Amygdala (tissue), 56 donors: ENCODE data around the gene ZRANB1.
"Not testable (repeated sequence)": the region's sequence is repeated elsewhere in the genome, so short reads cannot be mapped to it uniquely, and the experiment has no call there.

Source experiments
- DNase-seq, 56 donors: peaks; one replicate each; lab custom pipeline; 2025; lab: John Stamatoyannopoulos, UW

ZRANB1 gene

DNA sequence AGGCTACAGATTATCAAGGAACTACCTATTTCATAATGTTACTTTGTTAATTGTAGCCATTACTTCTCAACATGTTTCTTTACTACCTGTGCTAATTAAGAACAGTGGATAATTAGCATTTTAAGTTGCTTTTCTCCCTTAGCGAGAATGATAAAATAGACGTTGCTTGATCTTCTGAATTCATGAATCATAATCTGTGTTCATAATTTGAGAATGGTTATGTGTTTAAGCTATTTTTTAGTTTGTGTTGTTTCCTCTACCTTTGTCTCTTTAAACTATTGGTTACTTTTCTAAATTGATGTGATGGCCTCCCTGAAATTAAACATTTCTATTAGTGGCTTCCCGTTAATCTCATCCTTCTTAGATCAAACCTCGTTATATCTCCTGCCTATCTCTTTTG lies at the start of gene ZRANB1:
Gene ZRANB1, plus strand, starts transcription at position 301 of the 400 bp plus-strand sequence. CDS start 371 bp downstream, outside the sequence.
- DNase-seq = no peak

DNA sequence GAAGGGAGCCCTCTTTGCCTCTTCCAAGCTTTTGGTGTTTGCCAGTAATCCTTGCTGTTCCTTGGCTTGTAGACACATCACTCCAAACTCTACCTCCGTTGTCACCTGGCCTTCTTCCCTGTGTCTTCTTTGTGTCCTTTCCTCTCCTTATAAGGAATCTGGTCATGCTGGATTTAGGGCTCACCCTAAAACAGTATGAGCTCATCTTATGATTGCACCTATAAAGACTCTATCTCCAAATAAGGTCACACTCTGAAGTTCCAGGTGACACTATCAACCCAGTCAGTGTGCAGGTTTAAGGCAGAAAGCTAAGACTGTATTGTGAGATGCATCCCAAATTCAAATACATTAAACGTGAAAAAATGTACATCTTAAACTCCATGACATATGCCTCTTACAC lies 49.0 kb upstream of the ZRANB1 start:
- DNase-seq = no peak

DNA sequence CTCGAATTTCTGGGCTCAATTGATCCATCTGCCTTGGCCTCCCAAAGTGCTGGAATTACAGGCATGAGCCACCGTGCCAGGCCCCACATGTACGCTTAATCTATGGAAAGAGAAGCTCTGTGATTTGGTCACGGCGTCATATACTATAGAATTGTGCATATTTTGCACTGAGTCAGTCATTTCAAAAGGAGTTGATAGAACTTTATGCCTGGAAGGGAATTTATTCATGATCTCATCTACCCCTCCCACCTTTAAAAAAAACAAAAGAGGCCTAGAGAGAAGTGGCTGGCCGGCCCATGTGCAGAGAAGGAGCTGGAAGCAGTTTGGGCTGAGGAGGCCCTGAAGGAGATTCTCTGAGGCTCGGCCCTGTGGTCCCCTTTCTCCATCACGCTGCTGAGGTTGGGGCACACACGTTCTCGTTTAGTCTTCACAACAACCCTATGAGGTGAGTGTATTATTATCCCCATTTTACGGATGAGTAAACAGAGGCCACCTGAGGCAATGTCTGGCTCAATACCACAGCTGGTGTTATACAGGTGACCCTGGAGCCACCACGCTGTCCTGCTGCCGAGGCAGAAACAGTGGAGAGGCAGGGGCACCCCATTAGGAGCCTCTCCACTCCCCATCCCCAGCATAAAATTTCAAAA lies 47.2 kb upstream of the ZRANB1 start:
- no peak for DNase-seq

DNA sequence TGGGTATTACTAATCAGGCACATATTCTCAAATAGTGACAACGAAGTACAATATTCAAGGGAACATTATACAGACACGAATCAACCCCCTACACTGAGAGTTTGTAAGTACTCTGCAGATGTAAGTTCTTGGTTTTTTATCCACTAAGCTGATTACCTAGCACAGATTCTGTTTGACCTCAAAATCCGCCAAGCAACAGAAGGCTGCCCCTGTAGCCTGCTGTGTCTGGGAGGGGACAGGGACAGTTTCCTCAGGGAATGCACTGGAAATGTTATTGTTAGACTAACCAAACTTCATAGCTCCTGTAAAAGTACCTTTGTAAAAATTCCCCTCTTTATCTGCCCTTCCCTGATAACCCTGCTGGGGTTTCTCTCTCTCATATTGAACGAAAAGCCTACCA lies 45.2 kb upstream of the ZRANB1 start:
- no peak for DNase-seq

DNA sequence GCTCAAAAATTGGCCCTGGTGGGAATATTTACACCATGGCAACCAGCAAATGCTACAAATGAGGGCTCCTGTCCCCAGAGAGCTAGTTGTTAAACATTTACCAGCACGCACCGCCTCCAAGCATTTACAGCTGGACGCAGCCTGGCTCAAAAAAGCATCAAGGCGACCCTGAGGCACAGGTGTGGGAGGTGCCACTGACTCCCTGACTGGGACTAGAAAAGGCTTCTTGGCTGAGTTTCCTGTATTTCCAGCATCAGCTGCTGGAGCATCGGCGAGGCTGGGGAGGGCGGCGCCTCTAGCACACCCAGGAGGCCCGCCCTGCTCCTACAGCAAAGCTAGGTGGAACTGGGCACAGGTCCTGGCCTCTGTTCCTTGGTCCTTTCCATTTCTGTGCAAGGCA lies 43.5 kb upstream of the ZRANB1 start:
- no peak for DNase-seq

DNA sequence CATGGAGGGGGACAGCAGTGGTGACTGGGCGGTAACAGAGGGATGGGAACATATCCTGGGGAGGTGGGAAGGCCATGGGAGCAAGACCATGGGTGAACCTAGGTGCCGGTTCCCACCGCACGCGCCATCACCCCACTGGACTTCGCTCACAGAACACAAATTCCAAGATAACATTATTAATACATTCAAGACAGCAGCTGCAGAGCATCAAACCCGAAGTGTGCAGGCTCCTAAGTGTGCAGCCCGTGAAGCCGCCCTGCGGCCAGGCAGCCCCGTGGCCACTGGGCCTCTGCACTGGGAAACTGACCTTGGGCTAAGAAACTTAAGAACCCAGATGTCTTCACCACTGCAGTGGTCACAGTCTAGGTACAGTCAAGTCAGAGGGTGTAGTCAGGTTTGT lies 42.8 kb upstream of the ZRANB1 start:
- no peak for DNase-seq

DNA sequence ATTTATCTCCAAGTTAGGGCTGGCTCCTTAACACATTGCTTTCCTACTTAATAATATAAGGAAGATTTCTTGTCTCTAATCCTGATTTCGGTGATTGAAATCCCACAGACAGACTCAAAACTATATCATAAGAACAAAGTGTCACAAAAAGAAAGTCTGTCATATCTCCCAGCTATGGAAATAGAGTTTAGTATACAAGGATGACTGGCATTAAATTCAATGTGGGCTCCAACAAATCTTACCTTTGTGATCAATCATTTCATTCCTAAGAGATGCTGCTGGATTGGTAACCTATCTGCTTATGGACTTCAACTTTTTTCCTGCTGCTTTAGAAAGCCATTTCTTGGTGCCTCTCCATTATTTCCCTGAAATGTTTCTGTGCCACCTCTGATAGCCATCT lies 39.5 kb upstream of the ZRANB1 start:
- DNase-seq = no peak

DNA sequence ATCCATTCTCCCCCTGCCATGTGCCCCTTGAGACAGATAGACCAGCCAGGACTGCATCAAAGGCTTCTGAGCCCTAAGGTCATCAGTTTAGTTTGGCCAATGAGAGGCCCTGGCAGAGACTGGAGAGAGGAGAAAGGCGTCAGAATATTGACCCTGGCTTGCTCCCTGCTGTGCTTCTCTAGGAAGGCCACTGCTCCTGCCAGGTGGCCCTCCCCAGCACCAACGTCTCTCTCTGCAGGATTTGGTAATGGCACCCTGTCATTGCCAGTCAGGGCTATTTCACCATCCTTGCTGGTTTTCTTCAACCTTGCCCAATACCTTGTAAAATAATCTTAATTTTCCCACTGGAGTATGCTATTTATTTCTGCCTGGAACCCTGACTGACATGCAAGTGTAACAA lies 38.8 kb upstream of the ZRANB1 start:
- DNase-seq = no peak

DNA sequence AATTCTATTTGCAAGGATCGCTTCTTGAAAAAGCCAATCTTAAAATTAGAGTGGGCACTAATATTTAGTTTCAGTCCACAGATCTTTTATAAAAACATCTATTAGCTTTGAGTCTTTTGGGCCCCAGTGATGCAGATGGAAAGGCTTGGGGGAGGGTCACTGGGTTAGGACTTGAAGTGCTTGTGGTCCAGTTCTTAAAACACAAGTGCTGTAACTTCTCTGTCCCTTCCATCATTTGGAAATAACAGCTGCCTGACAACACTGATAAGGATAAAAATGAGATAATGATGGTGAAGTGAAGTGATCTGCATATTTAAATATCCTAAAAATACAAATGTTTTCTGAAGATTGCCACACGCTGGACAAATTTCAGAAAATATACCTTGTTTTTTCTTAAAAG lies 37.1 kb upstream of the ZRANB1 start:
- no peak for DNase-seq

DNA sequence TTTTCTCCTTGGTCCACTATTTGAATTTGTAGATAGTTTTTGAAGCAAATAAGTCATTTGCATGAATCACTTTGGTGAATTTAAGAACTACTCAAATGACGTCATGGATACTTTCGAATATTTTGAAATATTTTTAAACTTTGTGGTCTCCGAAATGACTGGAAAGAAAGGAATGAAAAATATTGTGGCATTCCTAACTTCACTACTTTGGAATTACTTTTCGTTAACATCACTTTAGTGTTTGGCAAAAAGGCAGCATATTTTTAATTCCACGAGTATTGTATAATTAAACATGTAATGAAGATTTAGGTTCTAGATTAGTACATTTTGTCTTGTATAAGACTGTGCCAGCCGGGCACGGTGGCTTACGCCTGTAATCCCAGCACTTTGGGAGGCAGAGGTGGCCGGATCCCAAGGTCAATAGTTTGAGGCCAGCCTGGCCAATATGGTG lies 35.3 kb upstream of the ZRANB1 start:
- DNase-seq = no peak

DNA sequence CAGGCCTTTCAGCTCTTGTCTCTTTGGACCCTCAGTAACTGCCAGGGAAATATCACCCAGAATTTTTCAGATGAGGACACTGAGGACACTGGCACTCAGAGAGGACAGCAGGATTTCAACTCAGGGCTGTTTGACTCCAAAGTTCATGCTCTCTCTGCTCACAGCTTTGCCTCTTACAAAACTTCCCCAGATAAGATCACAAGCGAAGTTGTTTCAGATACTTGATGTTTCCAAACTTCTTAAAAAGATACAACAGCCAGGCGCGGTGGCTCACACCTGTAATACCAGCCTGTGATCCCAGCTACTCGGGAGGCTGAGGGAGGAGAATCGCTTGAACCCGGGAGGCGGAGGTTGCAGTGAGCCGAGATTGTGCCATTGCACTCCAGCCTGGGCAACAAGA lies 32.4 kb upstream of the ZRANB1 start:
- DNase-seq = no peak

DNA sequence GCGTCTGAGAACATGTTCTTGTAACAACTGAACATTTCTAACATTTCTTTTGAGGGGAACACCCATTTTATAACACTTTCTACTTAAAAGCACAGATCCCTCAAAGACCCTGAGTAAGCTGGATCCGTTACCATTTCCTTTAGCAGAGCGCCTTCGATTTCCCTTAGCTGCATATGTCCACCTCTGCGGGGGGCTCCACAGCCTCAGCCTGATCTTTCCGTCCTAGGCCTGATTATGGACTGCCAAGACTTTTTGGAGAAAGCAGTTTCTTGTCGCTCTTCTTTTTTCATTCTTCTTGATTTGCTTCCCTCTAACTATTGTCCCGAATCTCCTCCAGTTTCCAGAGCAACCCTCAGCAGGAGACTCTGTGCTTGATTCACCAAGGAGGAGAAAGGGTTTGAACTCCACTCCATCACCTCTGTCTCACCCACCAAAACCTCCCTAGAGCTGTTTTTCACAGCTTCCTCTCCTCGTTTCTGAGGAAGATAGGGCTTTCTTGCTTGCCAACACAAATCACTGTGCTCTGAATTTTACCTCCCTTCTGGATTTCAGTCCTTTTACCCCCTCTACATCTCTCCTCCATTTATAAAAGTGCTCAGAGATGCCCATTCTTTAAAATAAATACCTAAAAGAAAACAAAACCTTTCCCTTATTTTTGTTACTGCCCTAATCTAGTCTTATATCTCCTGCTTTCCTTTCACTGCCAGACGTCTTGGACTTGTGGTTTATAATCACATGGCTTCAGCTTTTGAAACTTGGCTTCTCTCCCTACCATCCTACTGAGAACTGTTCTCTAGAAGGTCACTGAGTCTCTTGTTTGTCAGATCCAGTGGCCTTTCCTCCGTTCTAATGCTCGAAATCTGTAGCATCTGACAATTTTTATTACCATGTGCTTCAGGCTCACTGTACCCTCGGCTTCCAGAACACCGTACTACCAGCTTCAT lies 30.5 kb upstream of the ZRANB1 start:
- DNase-seq = peak in 3 of 56 donors; percentile 6 to 17 (median 10)

DNA sequence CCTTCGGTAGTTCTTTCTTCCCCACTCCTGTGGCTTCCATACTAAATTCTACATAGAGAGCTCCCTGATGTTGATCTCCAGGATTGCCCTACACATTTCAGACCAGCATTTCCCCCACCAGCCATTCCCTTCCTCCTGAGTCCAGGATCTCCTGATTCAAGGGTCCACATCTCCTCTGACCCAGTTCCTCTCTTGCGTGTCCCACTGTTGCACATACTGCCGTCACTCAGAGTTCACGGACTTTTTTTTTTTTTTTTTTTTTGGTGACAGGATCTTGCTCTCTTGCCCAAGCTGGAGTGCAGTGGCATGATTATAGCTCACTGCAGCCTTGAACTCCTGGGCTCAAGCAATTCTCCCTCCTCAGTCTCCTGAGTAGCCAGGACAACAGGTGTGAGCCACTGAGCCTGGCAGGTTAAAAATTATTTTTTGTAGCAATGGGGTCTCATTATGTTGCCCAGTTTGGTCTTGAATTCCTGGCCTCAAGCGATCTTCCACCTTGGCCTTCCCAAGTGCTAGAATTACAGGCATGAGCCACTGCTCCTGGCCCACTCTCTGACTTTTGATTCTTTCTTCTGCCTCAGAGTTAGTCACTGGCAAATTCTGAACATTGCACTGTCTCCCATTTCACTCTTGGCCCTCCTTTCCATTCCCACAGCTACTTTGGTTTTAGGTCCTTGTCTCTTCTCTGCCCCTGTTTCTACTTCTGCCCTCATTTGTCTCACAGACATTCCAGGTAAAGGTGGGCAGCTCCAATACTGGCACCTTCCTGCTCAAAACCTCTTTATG lies 29.6 kb upstream of the ZRANB1 start:
- DNase-seq = no peak

DNA sequence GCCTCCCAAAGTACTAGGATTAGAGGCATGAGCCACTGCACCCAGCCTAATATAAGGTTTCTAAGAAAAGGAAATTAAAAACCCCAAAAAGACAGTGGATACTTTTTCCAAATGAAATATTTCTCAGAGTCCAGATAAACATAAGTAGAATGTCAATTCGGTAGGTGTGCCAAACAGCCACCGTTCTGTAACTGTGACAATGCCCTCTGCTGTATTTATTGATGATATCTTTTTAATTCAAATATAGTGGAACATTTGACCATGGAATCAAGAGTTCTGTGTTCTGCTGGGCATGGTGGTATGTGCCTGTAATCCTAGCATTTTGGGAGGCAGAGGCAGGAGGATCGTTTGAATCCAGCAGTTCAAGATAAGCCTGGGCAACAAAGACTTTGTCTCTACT lies 28.8 kb upstream of the ZRANB1 start:
- DNase-seq = no peak

DNA sequence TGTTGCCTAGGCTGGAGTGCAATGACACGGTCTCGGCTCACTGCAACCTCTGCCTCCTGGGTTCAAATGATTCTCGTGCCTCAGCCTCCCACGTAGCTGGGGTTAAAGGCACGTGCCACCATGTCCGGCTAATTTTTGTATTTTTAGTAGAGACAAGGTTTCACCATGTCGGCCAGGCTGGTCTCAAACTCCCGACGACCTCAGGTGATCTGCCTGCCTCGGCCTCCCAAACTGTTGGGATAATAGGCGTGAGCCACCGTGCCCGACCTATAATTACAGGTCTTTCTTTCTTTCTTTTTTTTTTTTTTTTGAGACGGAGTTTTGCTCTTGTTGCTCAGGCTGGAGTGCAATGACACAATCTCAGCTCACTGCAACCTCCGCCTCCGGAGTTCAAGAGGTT lies 27.5 kb upstream of the ZRANB1 start:
- not testable (repeated sequence) for DNase-seq

DNA sequence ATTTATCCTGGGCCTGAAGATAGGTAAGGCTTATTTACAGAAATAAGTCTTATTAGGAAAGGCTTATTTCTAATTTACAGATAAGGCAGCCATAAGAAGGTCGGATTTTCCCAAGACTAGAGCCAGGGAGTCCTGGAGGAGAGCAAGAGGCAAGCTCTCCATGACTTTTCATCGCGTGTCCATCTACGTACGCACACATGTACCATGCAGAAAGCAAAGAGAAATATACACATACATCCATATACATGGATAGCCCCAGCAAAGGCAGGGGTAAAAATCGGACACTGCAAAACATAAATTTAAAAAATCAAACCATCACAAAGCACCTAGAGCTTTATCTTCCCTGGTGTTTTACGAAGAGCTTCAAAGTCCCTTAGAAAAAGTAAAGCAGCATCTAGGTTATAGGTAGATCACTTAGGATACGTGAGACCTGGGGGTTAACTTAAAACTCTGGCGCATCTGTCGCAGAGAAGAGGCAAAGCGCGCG lies 25.8 kb upstream of the ZRANB1 start:
- DNase-seq = no peak

DNA sequence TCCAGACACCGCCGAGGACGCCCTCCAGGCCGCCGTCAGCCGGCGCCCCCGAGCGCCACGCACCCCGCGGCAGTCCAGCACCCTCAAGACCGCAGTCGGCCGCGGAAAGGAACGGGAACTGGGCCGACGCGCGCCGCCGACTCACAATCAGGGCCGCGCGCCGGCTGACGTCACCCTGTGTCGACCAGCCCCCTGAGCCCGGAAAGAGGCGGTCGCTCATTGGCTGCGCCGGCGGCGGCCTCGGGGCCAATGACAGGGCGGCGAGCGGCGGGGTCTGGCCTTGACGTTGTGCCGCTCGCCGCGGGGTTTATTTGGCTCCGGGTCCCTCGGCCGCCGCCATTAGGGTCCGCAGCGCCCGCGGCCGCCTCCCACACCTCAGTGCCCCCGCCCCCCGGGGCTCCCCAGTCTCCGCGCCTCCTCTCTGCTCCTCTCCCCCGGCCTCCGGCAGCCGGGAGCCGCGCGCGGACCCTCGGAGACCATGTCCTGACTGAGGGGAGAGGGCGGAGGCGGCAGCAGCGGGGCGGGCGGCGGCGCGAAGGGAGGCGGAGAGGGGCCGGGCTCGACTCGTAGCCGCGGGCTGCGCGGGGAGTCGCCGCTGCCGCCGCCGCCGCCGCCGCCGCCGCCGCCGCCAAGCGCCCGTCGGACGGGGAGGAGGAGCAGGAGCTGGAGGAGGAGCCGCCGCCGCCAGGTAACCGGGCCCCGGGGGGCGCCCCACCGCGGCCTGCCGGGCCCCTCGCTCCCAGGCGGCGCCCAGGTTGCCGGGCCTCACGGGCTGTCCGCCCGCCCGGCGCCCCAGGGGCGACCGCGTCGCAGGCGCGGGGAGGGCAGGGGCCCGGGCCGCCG lies 25.1 kb upstream of the ZRANB1 start:
- DNase-seq = peak; percentile 32 to 98 (median 94)

DNA sequence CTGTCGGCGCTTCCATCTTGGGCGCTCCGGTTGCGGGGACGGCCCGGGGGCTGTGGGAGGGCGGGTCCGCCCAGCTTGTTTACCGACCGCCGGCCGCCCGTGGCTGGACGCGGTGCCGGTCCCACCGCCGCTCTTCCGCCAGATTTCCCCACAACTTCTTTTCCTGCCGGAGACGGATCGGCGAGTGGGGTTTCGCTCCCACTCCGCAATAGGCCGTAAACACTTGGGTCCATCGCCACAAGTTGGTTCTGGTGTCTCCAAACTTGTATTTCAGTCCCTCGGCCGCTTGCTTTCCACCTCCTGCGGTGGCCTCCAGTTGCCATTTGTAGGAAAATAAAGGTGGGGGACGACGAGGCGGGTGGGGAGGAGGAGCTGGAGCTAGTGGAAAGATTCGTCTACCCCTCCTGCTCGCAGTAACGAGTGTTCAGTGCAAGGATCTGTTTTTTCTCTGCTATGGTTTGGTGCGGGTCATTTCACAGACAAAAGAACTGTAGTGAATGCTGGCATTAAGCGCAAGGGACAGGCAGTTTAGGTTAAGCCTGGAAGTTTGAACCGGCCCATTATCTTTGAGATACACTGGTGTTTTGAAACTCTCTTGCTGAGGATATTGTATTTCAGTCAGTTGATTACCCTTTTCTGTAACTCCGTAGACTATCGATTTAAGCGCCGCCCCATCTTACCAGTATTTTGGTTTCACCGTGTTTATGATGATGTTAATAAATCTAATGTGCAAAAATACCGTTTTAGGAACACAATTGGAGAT lies 24.3 kb upstream of the ZRANB1 start:
- peak in 29 of 56 donors; percentile 3 to 53 (median 25) for DNase-seq

DNA sequence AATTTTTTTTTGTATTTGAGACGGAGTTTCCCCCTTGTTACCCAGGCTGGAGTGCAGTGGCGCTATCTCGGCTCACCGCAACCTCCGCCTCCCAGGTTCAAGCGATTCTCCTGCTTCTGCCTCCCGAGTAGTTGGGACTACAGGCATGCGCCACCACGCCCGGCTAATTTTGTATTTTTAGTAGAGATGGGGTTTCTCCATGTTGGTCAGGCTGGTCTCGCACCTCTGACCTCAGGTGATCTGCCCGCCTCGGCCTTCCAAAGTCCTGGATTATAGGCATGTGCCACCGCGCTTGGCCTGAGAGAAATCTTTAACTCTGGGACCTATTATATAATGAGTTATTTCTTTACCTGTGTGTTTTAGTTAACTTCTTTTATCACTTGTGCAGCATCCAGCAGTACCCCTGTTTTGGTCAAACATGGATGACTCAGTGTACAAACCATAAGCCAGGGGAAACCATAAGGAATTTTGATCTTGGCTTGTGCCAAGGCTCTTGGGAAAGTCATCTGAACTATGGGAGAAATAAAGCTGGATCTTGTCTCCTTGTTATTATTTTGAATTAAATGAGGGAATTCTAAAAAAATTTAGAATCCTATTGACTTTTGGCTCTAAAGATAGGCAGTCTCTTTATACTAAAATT lies 23.6 kb upstream of the ZRANB1 start:
- DNase-seq = peak in 1 of 56 donors; percentile 8
